ENCODE data around the gene SHISA5. TPM values are rescaled to one million over a fixed set of nuclear protein-coding genes. Genes with fewer than 3 reads are reported as not detected.

Gene SHISA5
- total and polyA plus RNA-seq, 10 of the 15 experiments (the other 5 are each of a cell fraction or from before 2014, with no cell fraction given): 17.1 to 148 (median 67.3) TPM

- 8% methylated on average over 21 of the region's 21 CpGs for WGBS (ENCODE audit: insufficient coverage, insufficient replicate concordance, low lambda C conversion rate, missing lambda C conversion rate)
- H2AFZ ChIP-seq (ENCODE audit: control insufficient read depth, low read depth, low read length): peak overlapping the region; percentile 87
- DNase-seq (ENCODE audit: low read depth, low spot score): no peak
- intact Hi-C loops (cut with micrococcal nuclease; ENCODE audit: unreplicated experiment) (loop anchor here (1.0 kb wide), 2 partner anchors 42 to 83 kb away; no protein-coding TSS in a partner anchor), in situ Hi-C loops (cut with MboI) (no loop called here)
- H3K36me3 ChIP-seq (ENCODE audit: control insufficient read depth in 2 of 2, insufficient read depth in 2 of 2, low read length in 1 of 2): peaks cover 9 to 14% of the 10 kb centered on the region in 2 experiments; a peak in 3 of 4 replicates
- SMC1A ChIA-PET (ENCODE audit: uncharacterized antibody, unreplicated experiment): interaction anchor here (0.9 to 4.2 kb wide), 10 partner anchors 25 to 219 kb away, joined by 3 to 22 read pairs (median 5); partner anchors contain the start of genes CCDC51, PFKFB4 and TMA7
- CTCF ChIA-PET: interaction anchor here (0.6 to 6.1 kb wide), 9 partner anchors 21 to 197 kb away, joined by 3 to 58 read pairs (median 11); partner anchors contain the start of genes CCDC51, PFKFB4 and TMA7
- FAIRE-seq: peak; percentile 85
- H3K27ac ChIP-seq (ENCODE audit: control insufficient read depth, insufficient read depth): peak overlapping the region; percentile 96
- POLR2A ChIA-PET: interaction anchor here (0.6 to 10.0 kb wide), 6 partner anchors 8 to 225 kb away, joined by 3 to 91 read pairs (median 6); partner anchors contain the start of genes CCDC51, PFKFB4, TMA7 and ZNF589
- H3K79me2 ChIP-seq (ENCODE audit: control insufficient read depth, insufficient read depth, low read length): peaks cover 51% of the 10 kb centered on the region
- no TSS peak for BruUV-seq (replicated peaks)
- H3K4me1 ChIP-seq (ENCODE audit: control insufficient read depth, insufficient read depth, low read length): peaks cover 41% of the 10 kb centered on the region
- H3K4me2 ChIP-seq (ENCODE audit: control insufficient read depth, insufficient read depth): peak overlapping the region; percentile 100
- peak overlapping the region; percentile 88 for H3K4me3 ChIP-seq
- H3K27me3 ChIP-seq (replicated peaks in 1 of 2; ENCODE audit: control insufficient read depth in 2 of 2, insufficient read depth in 2 of 2, low read length in 1 of 2): no peaks in the 10 kb centered on the region
- peak; percentile 94 for ATAC-seq
- RAD21 ChIA-PET (ENCODE audit: unreplicated experiment): interaction anchor here (0.5 to 2.5 kb wide), 11 partner anchors 26 to 554 kb away, joined by 3 to 20 read pairs (median 6); partner anchors contain the start of genes CCDC51, NME6, PFKFB4 and SLC26A6
- H4K20me1 ChIP-seq (ENCODE audit: control insufficient read depth, insufficient read depth): no peaks in the 10 kb centered on the region
- H3K9ac ChIP-seq (ENCODE audit: control insufficient read depth, insufficient read depth, low read length): peak overlapping the region; percentile 97
- no peaks in the 10 kb centered on the region for H3K9me3 ChIP-seq (replicated peaks; ENCODE audit: control insufficient read depth, insufficient read depth, low read length)
- TF ChIP-seq ZBTB11 (CRISPR knock-in tag; IDR thresholded peaks at IDR 0.05): no peak
- peak; percentile 80 for TF ChIP-seq MXI1 (IDR thresholded peaks at IDR 0.05; ENCODE audit: low read depth, low read length)
- no peak for TF ChIP-seq IRF5 (IDR thresholded peaks at IDR 0.05; ENCODE audit: borderline replicate concordance)
- TF ChIP-seq CUX1 (IDR thresholded peaks at IDR 0.05; ENCODE audit: insufficient replicate concordance, low read depth, low read length): no peak
- TF ChIP-seq RFX5 (IDR thresholded peaks at IDR 0.05; ENCODE audit: low read depth, low read length): no peak
- peak; percentile 45; the same call in 1 of the 2 replicates for TF ChIP-seq YY1 (IDR thresholded peaks at IDR 0.05; ENCODE audit: low read depth, low read length)
- TF ChIP-seq SUPT20H (IDR thresholded peaks at IDR 0.05; ENCODE audit: borderline replicate concordance, control insufficient read depth, low read depth, low read length): no peak
- no peak for TF ChIP-seq GABPA (IDR thresholded peaks at IDR 0.05; ENCODE audit: low read depth)
- peak; percentile 67 for TF ChIP-seq NBN (IDR thresholded peaks at IDR 0.05)
Observed at GRCh38 chr3:48465531-48466378, 38.2 kb downstream of the SHISA5 start.
